Activated naive CD8-positive, alpha-beta T cell treated with anti-CD3 and anti-CD28 coated beads, Interleukin-2, amount 50 U/mL, for 24 hours (primary cell): ENCODE measurements around the gene RBBP8.
"Not testable (repeated sequence)": the region's sequence is repeated elsewhere in the genome, so short reads cannot be mapped to it uniquely, and the experiment has no call there.

Experiments used
- ATAC-seq: fragments of 150-1000 bp; cut with Tn5 transposase; one replicate; pipeline ENCODE4 v1.10.0; 2021
- DNase-seq: peaks from one replicate; pipeline ENCODE4 v3.0.0; 2021
- H3K27ac Mint-ChIP-seq: one replicate; pipeline ENCODE4 v1.8.0; 2021; ENCODE audit warnings: mild to moderate bottlenecking, mixed read lengths
- H3K27me3 Mint-ChIP-seq: one replicate; pipeline ENCODE4 v1.8.0; 2021; ENCODE audit warnings: mixed read lengths
- H3K36me3 Mint-ChIP-seq: one replicate; pipeline ENCODE4 v1.8.0; 2021; ENCODE audit warnings: low read depth, mixed read lengths
- H3K4me1 Mint-ChIP-seq: one replicate; pipeline ENCODE4 v1.8.0; 2021; ENCODE audit warnings: mixed read lengths
- H3K4me3 Mint-ChIP-seq: one replicate; pipeline ENCODE4 v1.8.0; 2021; ENCODE audit warnings: mild to moderate bottlenecking, moderate library complexity, mixed read lengths
- H3K9me3 Mint-ChIP-seq: one replicate; pipeline ENCODE4 v1.8.0; 2021; ENCODE audit warnings: mixed read lengths

Gene RBBP8

DNA sequence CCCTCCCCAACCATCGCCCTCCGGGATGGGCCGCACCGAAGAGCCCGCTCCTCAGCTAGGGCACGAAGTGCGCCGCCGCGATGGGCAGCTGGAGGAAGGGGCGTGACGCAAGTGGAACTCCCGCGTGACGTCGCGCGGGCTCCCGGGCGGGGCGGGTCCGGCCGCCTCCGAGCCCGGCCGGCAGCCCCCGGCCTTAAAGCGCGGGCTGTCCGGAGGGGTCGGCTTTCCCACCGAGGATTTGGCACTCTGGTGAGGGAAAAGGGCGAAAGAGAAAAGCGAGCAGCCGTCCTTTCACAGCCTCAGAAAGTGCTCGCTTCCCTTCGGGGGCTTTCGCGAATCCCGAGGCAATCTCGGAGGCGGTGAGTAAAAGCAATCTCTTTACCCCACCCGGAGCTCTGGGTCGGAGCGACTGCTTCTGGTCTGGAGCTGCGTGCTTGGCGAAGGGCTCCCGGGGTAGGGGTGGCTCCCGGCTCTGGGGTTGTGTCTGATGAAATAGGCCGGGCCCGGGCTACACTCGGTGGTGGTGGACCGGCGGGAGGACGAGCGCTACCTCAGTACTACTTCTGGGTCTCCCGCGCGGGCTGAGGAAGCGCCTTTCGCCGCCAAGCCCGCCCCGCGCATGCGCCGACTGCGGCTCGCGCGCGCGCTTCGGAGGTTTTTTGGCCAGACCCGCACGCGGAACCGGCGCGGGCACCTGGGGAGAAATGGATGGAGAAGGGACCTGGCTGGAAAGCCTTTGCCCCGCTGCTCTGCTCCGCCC is at the start of gene RBBP8:
RBBP8 (plus strand) TSS at position 123 of the 760 bp plus-strand sequence. CDS start 3,524 bp downstream, outside the sequence.
- Mint-ChIP-seq H3K4me3 (peak within 1 kb of the TSS; percentile 98), H3K4me1 (peaks cover 28% of the 10 kb centered on the region), H3K27me3 (peaks cover 5% of the 10 kb centered on the region), H3K27ac (peak within 1 kb of the TSS; percentile 89), H3K9me3 (no peaks in the 10 kb centered on the region), H3K36me3 (peaks cover 22% of the 10 kb centered on the region)
- ATAC-seq = peak; percentile 85
- peak; percentile 86 for DNase-seq

DNA sequence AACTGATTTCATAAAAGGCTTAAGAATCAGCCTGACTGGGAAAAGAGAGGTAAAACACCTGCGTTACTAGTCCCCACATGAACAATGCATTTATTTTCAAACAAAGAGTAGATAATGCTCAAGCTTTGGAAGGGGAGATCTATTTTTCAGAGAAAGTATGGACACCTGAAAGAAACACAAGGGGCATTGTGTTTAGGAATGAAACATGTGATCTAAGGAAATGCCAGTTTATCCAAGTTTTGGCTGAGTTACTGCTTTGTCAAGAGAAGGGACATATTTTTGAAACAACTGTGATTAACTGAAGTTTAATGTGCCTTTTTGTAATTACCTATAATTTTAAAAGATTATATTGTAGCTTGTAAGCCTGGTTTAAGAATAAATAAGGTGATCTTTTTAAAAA is 49.3 kb upstream of the RBBP8 start:
- no peak for ATAC-seq
- no peak overlapping the region for H3K27ac Mint-ChIP-seq
- no peaks in the 10 kb centered on the region for H3K36me3 Mint-ChIP-seq
- no peaks in the 10 kb centered on the region for H3K9me3 Mint-ChIP-seq
- no peak overlapping the region for H3K4me3 Mint-ChIP-seq
- DNase-seq = no peak
- H3K4me1 Mint-ChIP-seq = no peaks in the 10 kb centered on the region
- H3K27me3 Mint-ChIP-seq = peaks cover 10% of the 10 kb centered on the region

GRCh38 chr18:22885694-22886093 is 47.4 kb upstream of the RBBP8 start:
- ATAC-seq, H3K36me3 Mint-ChIP-seq, H3K27me3 Mint-ChIP-seq, H3K9me3 Mint-ChIP-seq, H3K27ac Mint-ChIP-seq, H3K4me1 Mint-ChIP-seq, DNase-seq, H3K4me3 Mint-ChIP-seq: not testable (repeated sequence)

- Mint-ChIP-seq H3K27ac (no peak overlapping the region), H3K9me3 (peaks cover 4% of the 10 kb centered on the region), H3K4me3 (no peak overlapping the region), H3K4me1 (no peaks in the 10 kb centered on the region), H3K36me3 (no peaks in the 10 kb centered on the region), H3K27me3 (peaks cover 3% of the 10 kb centered on the region)
- ATAC-seq (no peak), DNase-seq (no peak)
These were observed 33.7 kb upstream of the RBBP8 start for GRCh38 chr18:22899421-22899820.

DNA sequence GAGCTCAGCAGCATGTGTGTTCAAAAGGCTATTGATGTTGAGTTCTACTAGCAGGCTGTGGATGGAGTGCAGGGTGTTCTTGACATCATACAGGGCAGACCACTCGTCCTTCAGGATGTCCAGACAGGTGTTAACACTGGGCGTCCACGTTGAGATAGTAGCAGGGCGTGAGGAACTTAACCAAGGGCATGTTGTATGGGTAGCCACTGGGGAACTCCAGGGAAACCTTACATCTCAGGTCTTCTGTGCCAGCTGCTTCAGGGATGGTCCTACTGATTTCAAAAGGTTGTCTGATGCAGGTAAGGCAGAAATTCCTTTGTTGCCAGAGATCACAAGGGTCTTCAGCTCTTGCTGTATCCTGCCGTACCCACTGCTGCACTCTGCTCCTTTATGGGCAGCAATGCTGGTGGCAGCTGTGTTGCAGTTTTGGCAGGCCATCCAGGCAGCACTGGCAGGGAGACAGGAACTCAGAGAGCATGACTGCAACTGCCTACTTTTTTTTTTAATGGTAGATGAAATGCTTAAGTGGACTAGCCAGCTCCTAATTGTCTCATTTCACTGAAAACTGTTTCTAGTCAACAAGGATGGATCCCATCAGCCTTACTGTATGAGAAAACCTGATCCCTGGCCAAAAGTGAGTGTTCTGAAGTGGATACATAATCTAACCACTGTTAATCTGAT is 32.4 kb upstream of the RBBP8 start:
- Mint-ChIP-seq H3K27ac (no peak overlapping the region), H3K4me3 (no peak overlapping the region), H3K27me3 (no peaks in the 10 kb centered on the region), H3K4me1 (no peaks in the 10 kb centered on the region), H3K9me3 (peaks cover 4% of the 10 kb centered on the region), H3K36me3 (no peaks in the 10 kb centered on the region)
- ATAC-seq (no peak), DNase-seq (no peak)

- DNase-seq (no peak), ATAC-seq (no peak)
- no peaks in the 10 kb centered on the region for H3K4me1 Mint-ChIP-seq
- H3K27me3 Mint-ChIP-seq = no peaks in the 10 kb centered on the region
- H3K36me3 Mint-ChIP-seq = no peaks in the 10 kb centered on the region
- H3K27ac Mint-ChIP-seq = no peak overlapping the region
- H3K9me3 Mint-ChIP-seq = peaks cover 4% of the 10 kb centered on the region
- no peak overlapping the region for H3K4me3 Mint-ChIP-seq
These were observed 31.0 kb upstream of the RBBP8 start for GRCh38 chr18:22902093-22902492.

DNA sequence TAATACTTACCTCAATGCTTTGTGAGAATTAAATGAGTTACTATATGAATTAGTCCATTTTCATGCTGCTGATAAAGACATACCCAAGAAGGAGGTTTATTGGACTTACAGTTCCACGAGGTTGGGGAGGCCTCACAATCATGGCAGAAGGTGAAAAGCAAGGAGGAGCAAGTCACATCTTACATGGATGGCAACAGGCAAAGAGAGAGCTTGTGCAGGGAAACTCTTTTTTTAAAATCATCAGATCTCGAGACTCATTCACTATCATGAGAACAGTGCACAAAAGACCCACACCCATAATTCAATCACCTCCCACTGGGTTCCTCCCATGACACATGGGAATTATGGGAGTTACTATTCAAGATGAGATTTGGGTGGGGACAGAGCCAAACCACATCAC is 29.9 kb upstream of the RBBP8 start:
- DNase-seq, H3K4me1 Mint-ChIP-seq, H3K9me3 Mint-ChIP-seq, H3K36me3 Mint-ChIP-seq, H3K4me3 Mint-ChIP-seq, ATAC-seq, H3K27me3 Mint-ChIP-seq, H3K27ac Mint-ChIP-seq: not testable (repeated sequence)

- no peak for ATAC-seq
- Mint-ChIP-seq H3K36me3 (no peaks in the 10 kb centered on the region), H3K27me3 (no peaks in the 10 kb centered on the region), H3K4me3 (no peak overlapping the region), H3K27ac (no peak overlapping the region), H3K9me3 (no peaks in the 10 kb centered on the region), H3K4me1 (no peaks in the 10 kb centered on the region)
- DNase-seq = no peak
These were observed 21.0 kb upstream of the RBBP8 start for GRCh38 chr18:22912149-22912548.

DNA sequence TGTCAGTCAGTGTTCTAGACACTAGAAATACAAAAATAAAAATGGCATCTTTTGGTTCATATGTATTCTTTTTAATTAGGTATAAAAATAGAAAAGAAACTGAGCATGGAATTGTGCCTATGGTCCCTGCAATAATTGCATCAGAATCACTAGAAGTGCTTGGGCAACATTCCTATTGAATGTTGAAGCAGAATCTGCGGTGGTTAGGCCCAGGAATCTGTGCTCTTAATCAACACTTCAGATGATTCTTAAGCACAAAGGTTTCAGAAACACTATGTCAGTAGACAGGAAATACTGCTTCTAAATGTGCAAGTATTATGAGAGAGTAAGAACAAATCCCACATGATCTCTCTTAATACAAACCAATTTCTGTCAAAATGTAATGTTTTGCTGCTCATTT is 20.3 kb upstream of the RBBP8 start:
- no peak overlapping the region for H3K4me3 Mint-ChIP-seq
- no peaks in the 10 kb centered on the region for H3K36me3 Mint-ChIP-seq
- no peak overlapping the region for H3K27ac Mint-ChIP-seq
- ATAC-seq = no peak
- no peaks in the 10 kb centered on the region for H3K27me3 Mint-ChIP-seq
- no peaks in the 10 kb centered on the region for H3K9me3 Mint-ChIP-seq
- no peaks in the 10 kb centered on the region for H3K4me1 Mint-ChIP-seq
- no peak for DNase-seq

DNA sequence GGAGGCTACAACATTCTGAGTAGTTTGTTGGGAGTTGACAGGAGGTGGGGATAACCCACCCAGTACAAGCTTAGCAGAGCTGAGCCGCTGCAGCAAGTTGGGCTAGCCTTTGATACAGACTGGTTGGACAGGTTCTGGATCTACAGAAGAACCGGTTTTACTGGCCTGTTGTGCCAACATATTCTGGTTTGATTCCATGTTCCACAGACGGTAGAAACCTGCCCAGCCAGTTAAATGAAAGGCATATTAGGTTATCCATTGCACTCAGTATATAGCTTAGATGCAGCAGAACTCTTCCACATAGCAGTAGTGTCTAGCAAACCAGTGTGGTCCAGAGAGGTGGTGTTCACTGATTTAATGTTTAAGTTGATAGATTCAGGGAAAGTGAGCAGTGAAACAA is 19.3 kb upstream of the RBBP8 start:
- Mint-ChIP-seq H3K27me3 (no peaks in the 10 kb centered on the region), H3K9me3 (no peaks in the 10 kb centered on the region), H3K4me1 (no peaks in the 10 kb centered on the region), H3K27ac (no peak overlapping the region), H3K36me3 (no peaks in the 10 kb centered on the region), H3K4me3 (no peak overlapping the region)
- DNase-seq (no peak), ATAC-seq (no peak)

- no peak overlapping the region for H3K27ac Mint-ChIP-seq
- no peak for DNase-seq
- no peaks in the 10 kb centered on the region for H3K9me3 Mint-ChIP-seq
- H3K4me1 Mint-ChIP-seq = no peaks in the 10 kb centered on the region
- H3K27me3 Mint-ChIP-seq = no peaks in the 10 kb centered on the region
- no peak for ATAC-seq
- H3K36me3 Mint-ChIP-seq = no peaks in the 10 kb centered on the region
- no peak overlapping the region for H3K4me3 Mint-ChIP-seq
These were observed 18.5 kb upstream of the RBBP8 start for GRCh38 chr18:22914633-22915032.

GRCh38 chr18:22915337-22915736 is 17.8 kb upstream of the RBBP8 start:
- Mint-ChIP-seq H3K36me3 (no peaks in the 10 kb centered on the region), H3K4me1 (no peaks in the 10 kb centered on the region), H3K9me3 (no peaks in the 10 kb centered on the region), H3K27me3 (no peaks in the 10 kb centered on the region), H3K27ac (no peak overlapping the region), H3K4me3 (no peak overlapping the region)
- ATAC-seq (no peak), DNase-seq (no peak)

DNA sequence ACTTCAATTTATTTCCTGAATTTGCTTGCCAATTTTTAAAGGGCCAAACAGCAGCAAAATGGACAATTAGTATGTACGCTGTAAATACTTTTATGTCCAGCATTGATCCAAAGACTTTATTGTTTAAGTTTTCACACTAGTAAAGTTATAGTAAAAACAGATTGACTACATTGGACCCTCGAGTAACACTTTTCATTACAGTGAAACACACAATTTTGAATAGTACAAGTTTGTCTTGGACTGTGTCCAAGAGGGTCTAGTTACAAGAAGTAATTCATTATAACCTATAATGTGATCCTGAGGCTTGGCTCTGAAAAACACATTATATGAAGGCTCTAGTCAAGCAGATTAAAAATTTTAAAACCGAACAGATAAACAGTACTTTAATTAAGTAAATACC is 11.4 kb upstream of the RBBP8 start:
- H3K4me3 Mint-ChIP-seq = no peak overlapping the region
- no peaks in the 10 kb centered on the region for H3K36me3 Mint-ChIP-seq
- H3K9me3 Mint-ChIP-seq = no peaks in the 10 kb centered on the region
- DNase-seq (no peak), ATAC-seq (no peak)
- H3K4me1 Mint-ChIP-seq = no peaks in the 10 kb centered on the region
- no peak overlapping the region for H3K27ac Mint-ChIP-seq
- no peaks in the 10 kb centered on the region for H3K27me3 Mint-ChIP-seq

GRCh38 chr18:22924589-22924988 is 8.5 kb upstream of the RBBP8 start:
- DNase-seq = no peak
- no peaks in the 10 kb centered on the region for H3K9me3 Mint-ChIP-seq
- H3K4me3 Mint-ChIP-seq = no peak overlapping the region
- no peak for ATAC-seq
- H3K27me3 Mint-ChIP-seq = no peaks in the 10 kb centered on the region
- H3K4me1 Mint-ChIP-seq = no peaks in the 10 kb centered on the region
- no peaks in the 10 kb centered on the region for H3K36me3 Mint-ChIP-seq
- no peak overlapping the region for H3K27ac Mint-ChIP-seq

GRCh38 chr18:22926454-22926853 is 6.7 kb upstream of the RBBP8 start:
- DNase-seq = no peak

More at GRCh38 chr18:22926454-22926853, 6.7 kb upstream of the RBBP8 start:
- Mint-ChIP-seq H3K36me3 (no peaks in the 10 kb centered on the region), H3K27ac (no peak overlapping the region), H3K9me3 (no peaks in the 10 kb centered on the region), H3K4me1 (no peaks in the 10 kb centered on the region), H3K27me3 (no peaks in the 10 kb centered on the region), H3K4me3 (no peak overlapping the region)
- no peak for ATAC-seq
